ENCODE measurements around the gene COQ10A. TPM values are rescaled to one million over a fixed set of nuclear protein-coding genes. Genes with fewer than 3 reads are reported as not detected.

The COQ10A gene
- total RNA-seq, 1 experiment from 2014 or later, result 3.8 TPM

GRCh38 chr12:56247923-56248322, 18.8 kb upstream of the COQ10A start:
- no peaks in the 10 kb centered on the region for H3K27me3 Mint-ChIP-seq (ENCODE audit: insufficient read depth, unreplicated experiment)
- H3K36me3 Mint-ChIP-seq (ENCODE audit: insufficient read depth, unreplicated experiment), result peaks cover 69% of the 10 kb centered on the region
- ChIA-PET CTCF (interaction anchor here (0.5 to 1.7 kb wide), 4 partner anchors 10 to 381 kb away, joined by 3 to 5 read pairs (median 3); partner anchors contain the start of gene ANKRD52), POLR2A (interaction anchor here (0.6 kb wide), 1 partner anchor 10 kb away, joined by 3 read pairs; the partner anchor contains the start of gene ANKRD52)
- BruUV-seq (replicated peaks), result no TSS peak
- H3K4me1 Mint-ChIP-seq (ENCODE audit: insufficient read depth, unreplicated experiment), result no peaks in the 10 kb centered on the region
- no peak for TF ChIP-seq CTCF (IDR thresholded peaks at IDR 0.05; ENCODE audit: unreplicated experiment)
- H3K4me3 Mint-ChIP-seq (ENCODE audit: unreplicated experiment), result no peak overlapping the region
- no peak for DNase-seq (ENCODE audit: unreplicated experiment)
- H3K27ac Mint-ChIP-seq (ENCODE audit: low read depth, unreplicated experiment), result no peak overlapping the region
- no peaks in the 10 kb centered on the region for H3K9me3 Mint-ChIP-seq (ENCODE audit: unreplicated experiment)
- intact Hi-C loops (cut with micrococcal nuclease), result no loop called here

GRCh38 chr12:56248711-56249110, 18.0 kb upstream of the COQ10A start:
- ChIA-PET POLR2A (no interaction called here), CTCF (interaction anchor here (0.6 to 1.7 kb wide), 4 partner anchors 9 to 72 kb away, joined by 3 to 6 read pairs (median 4); partner anchors contain the start of gene ANKRD52)
- intact Hi-C loops (cut with micrococcal nuclease), result no loop called here
- no peak for DNase-seq (ENCODE audit: unreplicated experiment)
- H3K4me3 Mint-ChIP-seq (ENCODE audit: unreplicated experiment), result no peak overlapping the region
- no peaks in the 10 kb centered on the region for H3K27me3 Mint-ChIP-seq (ENCODE audit: insufficient read depth, unreplicated experiment)
- peaks cover 70% of the 10 kb centered on the region for H3K36me3 Mint-ChIP-seq (ENCODE audit: insufficient read depth, unreplicated experiment)
- no TSS peak for BruUV-seq (replicated peaks)
- no peaks in the 10 kb centered on the region for H3K9me3 Mint-ChIP-seq (ENCODE audit: unreplicated experiment)
- no peak for TF ChIP-seq CTCF (IDR thresholded peaks at IDR 0.05; ENCODE audit: unreplicated experiment)
- no peaks in the 10 kb centered on the region for H3K4me1 Mint-ChIP-seq (ENCODE audit: insufficient read depth, unreplicated experiment)
- H3K27ac Mint-ChIP-seq (ENCODE audit: low read depth, unreplicated experiment), result no peak overlapping the region

GRCh38 chr12:56252649-56253048, 14.1 kb upstream of the COQ10A start:
- no peaks in the 10 kb centered on the region for H3K27me3 Mint-ChIP-seq (ENCODE audit: insufficient read depth, unreplicated experiment)
- H3K9me3 Mint-ChIP-seq (ENCODE audit: unreplicated experiment), result no peaks in the 10 kb centered on the region
- ChIA-PET POLR2A (interaction anchor here (0.6 kb wide), 1 partner anchor 16 kb away, joined by 3 read pairs; no protein-coding TSS in a partner anchor), CTCF (interaction anchor here (0.5 to 1.0 kb wide), 3 partner anchors 19 to 254 kb away, joined by 3 to 5 read pairs (median 3); no protein-coding TSS in a partner anchor)
- H3K4me1 Mint-ChIP-seq (ENCODE audit: insufficient read depth, unreplicated experiment), result peaks cover 6% of the 10 kb centered on the region
- H3K27ac Mint-ChIP-seq (ENCODE audit: low read depth, unreplicated experiment), result no peak overlapping the region
- no TSS peak for BruUV-seq (replicated peaks)
- intact Hi-C loops (cut with micrococcal nuclease), result no loop called here
- no peak overlapping the region for H3K4me3 Mint-ChIP-seq (ENCODE audit: unreplicated experiment)
- no peak for TF ChIP-seq CTCF (IDR thresholded peaks at IDR 0.05; ENCODE audit: unreplicated experiment)
- no peak for DNase-seq (ENCODE audit: unreplicated experiment)
- H3K36me3 Mint-ChIP-seq (ENCODE audit: insufficient read depth, unreplicated experiment), result peaks cover 74% of the 10 kb centered on the region

GRCh38 chr12:56253091-56253490, 13.7 kb upstream of the COQ10A start:
- H3K4me1 Mint-ChIP-seq (ENCODE audit: insufficient read depth, unreplicated experiment), result peaks cover 6% of the 10 kb centered on the region
- no peak for TF ChIP-seq CTCF (IDR thresholded peaks at IDR 0.05; ENCODE audit: unreplicated experiment)
- intact Hi-C loops (cut with micrococcal nuclease), result no loop called here
- H3K36me3 Mint-ChIP-seq (ENCODE audit: insufficient read depth, unreplicated experiment), result peaks cover 69% of the 10 kb centered on the region
- no peak overlapping the region for H3K27ac Mint-ChIP-seq (ENCODE audit: low read depth, unreplicated experiment)
- CTCF ChIA-PET, result interaction anchor here (0.5 to 1.0 kb wide), 3 partner anchors 19 to 253 kb away, joined by 3 to 5 read pairs (median 3); no protein-coding TSS in a partner anchor
- no peak for DNase-seq (ENCODE audit: unreplicated experiment)
- no peak overlapping the region for H3K4me3 Mint-ChIP-seq (ENCODE audit: unreplicated experiment)
- no peaks in the 10 kb centered on the region for H3K9me3 Mint-ChIP-seq (ENCODE audit: unreplicated experiment)
- POLR2A ChIA-PET, result no interaction called here
- BruUV-seq (replicated peaks), result no TSS peak
- H3K27me3 Mint-ChIP-seq (ENCODE audit: insufficient read depth, unreplicated experiment), result no peaks in the 10 kb centered on the region
